ENCODE data around the gene ULBP2.

Gene ULBP2

DNA sequence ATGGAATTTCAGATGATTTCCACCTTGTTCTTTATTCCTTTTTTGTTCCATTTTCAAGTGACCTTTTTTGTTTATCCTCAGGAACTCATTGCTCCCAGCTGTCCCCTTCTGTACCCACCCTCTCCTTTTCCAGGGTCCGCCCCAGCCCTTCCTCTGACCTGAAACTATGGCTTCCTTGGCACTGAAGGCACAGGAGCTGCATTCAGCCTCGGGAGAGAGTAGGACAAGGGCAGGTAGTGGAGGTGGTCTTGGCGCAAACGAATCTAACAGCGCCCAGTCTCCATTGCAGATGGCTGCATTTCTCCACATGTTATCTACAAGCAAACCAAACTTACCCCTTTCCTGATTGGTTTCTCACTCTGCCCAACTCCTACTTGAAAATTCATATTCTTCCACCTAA is 8.8 kb upstream of the ULBP2 start:
- Histone ChIP-seq H3K36me3 (no peaks in the 10 kb centered on the region), H3K9me3 (ENCODE audit: severe bottlenecking) (no peaks in the 10 kb centered on the region), H3K27me3 (ENCODE audit: insufficient read depth, low read depth, severe bottlenecking) (peaks cover 77% of the 10 kb centered on the region), H3K27ac (no peak overlapping the region), H3K4me3 (ENCODE audit: low read depth, low read length) (no peak overlapping the region)
- TF ChIP-seq, protein P1, sequence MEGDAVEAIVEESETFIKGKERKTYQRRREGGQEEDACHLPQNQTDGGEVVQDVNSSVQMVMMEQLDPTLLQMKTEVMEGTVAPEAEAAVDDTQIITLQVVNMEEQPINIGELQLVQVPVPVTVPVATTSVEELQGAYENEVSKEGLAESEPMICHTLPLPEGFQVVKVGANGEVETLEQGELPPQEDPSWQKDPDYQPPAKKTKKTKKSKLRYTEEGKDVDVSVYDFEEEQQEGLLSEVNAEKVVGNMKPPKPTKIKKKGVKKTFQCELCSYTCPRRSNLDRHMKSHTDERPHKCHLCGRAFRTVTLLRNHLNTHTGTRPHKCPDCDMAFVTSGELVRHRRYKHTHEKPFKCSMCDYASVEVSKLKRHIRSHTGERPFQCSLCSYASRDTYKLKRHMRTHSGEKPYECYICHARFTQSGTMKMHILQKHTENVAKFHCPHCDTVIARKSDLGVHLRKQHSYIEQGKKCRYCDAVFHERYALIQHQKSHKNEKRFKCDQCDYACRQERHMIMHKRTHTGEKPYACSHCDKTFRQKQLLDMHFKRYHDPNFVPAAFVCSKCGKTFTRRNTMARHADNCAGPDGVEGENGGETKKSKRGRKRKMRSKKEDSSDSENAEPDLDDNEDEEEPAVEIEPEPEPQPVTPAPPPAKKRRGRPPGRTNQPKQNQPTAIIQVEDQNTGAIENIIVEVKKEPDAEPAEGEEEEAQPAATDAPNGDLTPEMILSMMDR (IDR thresholded peaks at IDR 0.05; ENCODE audit: low read depth, low read length): no peak
- no peak for DNase-seq

- Histone ChIP-seq H3K27me3 (ENCODE audit: insufficient read depth, low read depth, severe bottlenecking) (peaks cover 80% of the 10 kb centered on the region), H3K36me3 (no peaks in the 10 kb centered on the region), H3K4me3 (ENCODE audit: low read depth, low read length) (no peak overlapping the region), H3K27ac (no peak overlapping the region), H3K9me3 (ENCODE audit: severe bottlenecking) (no peaks in the 10 kb centered on the region)
- DNase-seq: no peak
- TF ChIP-seq, protein P1 (IDR thresholded peaks at IDR 0.05; ENCODE audit: low read depth, low read length): no peak
Observed at GRCh38 chr6:149933461-149933860, 8.4 kb upstream of the ULBP2 start.

DNA sequence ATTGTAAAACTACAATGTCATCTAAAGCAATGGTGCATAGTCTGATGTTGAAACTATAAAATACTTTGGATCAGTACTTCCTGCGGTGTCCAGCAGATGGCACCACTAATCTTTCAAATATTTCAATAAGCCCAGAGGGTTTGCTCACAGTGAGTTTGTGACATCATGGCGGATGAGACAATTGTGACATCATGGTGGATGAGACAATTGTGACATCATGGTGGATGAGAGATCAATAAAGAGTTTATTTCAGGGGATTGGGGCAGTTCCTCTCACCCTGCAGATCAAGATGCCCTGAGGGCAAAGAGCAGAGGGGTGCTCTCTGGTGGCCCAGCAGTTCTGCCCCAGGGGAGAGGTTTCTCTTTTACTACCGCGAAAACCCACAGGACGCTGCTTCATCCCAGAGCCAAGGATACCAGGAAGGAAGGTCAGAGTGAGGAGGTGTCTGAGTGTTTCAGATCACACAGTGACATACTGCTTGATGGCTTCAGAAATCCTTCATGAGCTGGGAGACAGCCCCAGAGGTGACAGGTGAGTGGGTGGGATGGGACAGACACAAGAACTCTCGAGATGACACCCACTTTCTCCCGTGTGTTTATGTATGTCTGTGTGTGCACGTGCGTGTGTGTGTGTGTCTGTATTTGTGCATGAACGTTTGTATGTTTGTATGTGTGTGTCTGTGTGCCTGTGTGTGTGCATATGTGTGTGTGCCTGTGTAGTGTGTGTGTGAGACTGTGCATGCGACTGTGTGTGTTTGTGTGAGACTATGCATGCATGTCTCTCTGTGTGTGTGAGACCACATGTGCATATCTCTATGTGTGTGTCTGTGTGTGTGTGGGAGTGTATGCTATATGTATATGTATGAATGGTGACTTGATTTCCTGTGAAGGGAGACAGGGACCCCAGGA is 7.3 kb upstream of the ULBP2 start:
- Histone ChIP-seq H3K27ac (no peak overlapping the region), H3K9me3 (ENCODE audit: severe bottlenecking) (no peaks in the 10 kb centered on the region), H3K36me3 (no peaks in the 10 kb centered on the region), H3K4me3 (ENCODE audit: low read depth, low read length) (no peak overlapping the region), H3K27me3 (ENCODE audit: insufficient read depth, low read depth, severe bottlenecking) (peaks cover 85% of the 10 kb centered on the region)
- TF ChIP-seq, protein P1 (IDR thresholded peaks at IDR 0.05; ENCODE audit: low read depth, low read length): peak; percentile 52; the same call in 1 of the 2 replicates
- peak; percentile 49 for DNase-seq

DNA sequence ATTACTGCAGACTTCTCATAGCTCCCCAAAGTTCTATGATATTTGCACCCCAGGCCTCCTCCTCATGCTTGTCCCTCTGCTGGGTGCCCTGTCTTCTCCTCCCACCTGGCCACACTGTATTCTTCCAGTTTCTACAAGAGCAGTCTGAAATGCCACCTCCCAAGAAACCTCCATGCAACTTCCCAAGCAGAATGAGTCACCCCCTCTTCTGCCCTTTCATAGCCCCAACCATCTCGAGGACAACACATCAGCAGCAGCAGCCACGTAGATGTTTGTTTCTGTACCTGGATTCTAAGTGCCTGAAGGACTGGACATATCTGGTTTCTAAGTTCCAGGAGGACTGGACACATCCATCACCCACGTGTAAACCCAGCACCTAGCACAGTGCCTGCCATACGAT is 6.6 kb upstream of the ULBP2 start:
- DNase-seq: no peak
- TF ChIP-seq, protein P1 (IDR thresholded peaks at IDR 0.05; ENCODE audit: low read depth, low read length): no peak
- Histone ChIP-seq H3K4me3 (ENCODE audit: low read depth, low read length) (no peak overlapping the region), H3K27ac (no peak overlapping the region), H3K9me3 (ENCODE audit: severe bottlenecking) (no peaks in the 10 kb centered on the region), H3K27me3 (ENCODE audit: insufficient read depth, low read depth, severe bottlenecking) (peaks cover 85% of the 10 kb centered on the region), H3K36me3 (no peaks in the 10 kb centered on the region)

DNA sequence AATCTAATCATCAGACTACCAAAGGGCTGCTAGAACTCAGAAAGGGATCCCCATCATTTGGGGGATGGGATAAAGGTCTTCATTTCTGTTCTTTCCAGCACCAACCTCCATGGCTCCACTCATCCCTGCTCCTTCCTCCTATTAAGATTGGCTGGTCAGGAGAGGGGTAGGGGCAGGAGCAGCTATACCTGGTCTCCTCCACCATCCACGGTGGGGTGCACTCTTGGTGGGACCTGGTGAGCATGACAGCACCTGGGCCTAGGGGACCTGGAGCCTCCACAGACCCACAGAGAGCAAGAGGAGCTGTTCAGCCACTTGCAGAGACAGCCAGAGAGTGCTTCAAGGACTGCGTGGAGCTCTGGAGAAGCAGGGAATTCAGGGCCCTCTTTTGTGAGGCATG is 6.1 kb upstream of the ULBP2 start:
- Histone ChIP-seq H3K27ac (no peak overlapping the region), H3K9me3 (ENCODE audit: severe bottlenecking) (no peaks in the 10 kb centered on the region), H3K4me3 (ENCODE audit: low read depth, low read length) (no peak overlapping the region), H3K36me3 (no peaks in the 10 kb centered on the region), H3K27me3 (ENCODE audit: insufficient read depth, low read depth, severe bottlenecking) (peaks cover 86% of the 10 kb centered on the region)
- TF ChIP-seq, protein P1 (IDR thresholded peaks at IDR 0.05; ENCODE audit: low read depth, low read length): no peak
- no peak for DNase-seq
